ENCODE data around the gene FBXW11.
"Not testable (repeated sequence)": the region's sequence is repeated elsewhere in the genome, so short reads cannot be mapped to it uniquely, and the experiment has no call there.

FBXW11 gene

GRCh38 chr5:171951218-171951617 is 55.2 kb downstream of the FBXW11 start:
- no peak for DNase-seq

- no peak for DNase-seq
Observed at GRCh38 chr5:171946000-171946781, 60.2 kb downstream of the FBXW11 start.

GRCh38 chr5:171945476-171945875 is 61.0 kb downstream of the FBXW11 start:
- DNase-seq = no peak

- no peak for DNase-seq
Observed at GRCh38 chr5:171945066-171945465, 61.4 kb downstream of the FBXW11 start.

GRCh38 chr5:171942112-171942516 is 64.3 kb downstream of the FBXW11 start:
- not testable (repeated sequence) for DNase-seq

GRCh38 chr5:171941675-171942074 is 64.8 kb downstream of the FBXW11 start:
- DNase-seq = not testable (repeated sequence)

GRCh38 chr5:171941275-171941674 is 65.2 kb downstream of the FBXW11 start:
- not testable (repeated sequence) for DNase-seq

GRCh38 chr5:171939951-171940350 is 66.5 kb downstream of the FBXW11 start:
- DNase-seq = no peak

- no peak for DNase-seq
Observed at GRCh38 chr5:171938358-171938757, 68.1 kb downstream of the FBXW11 start.

GRCh38 chr5:171937351-171937750 is 69.1 kb downstream of the FBXW11 start:
- no peak for DNase-seq

- no peak for DNase-seq
Observed at GRCh38 chr5:171934586-171934985, 71.9 kb downstream of the FBXW11 start.

GRCh38 chr5:171931163-171931562 is 75.3 kb downstream of the FBXW11 start:
- no peak for DNase-seq

- no peak for DNase-seq
Observed at GRCh38 chr5:171927345-171927941, 79.0 kb downstream of the FBXW11 start.

GRCh38 chr5:171926311-171926710 is 80.1 kb downstream of the FBXW11 start:
- DNase-seq = no peak

- DNase-seq = no peak
Observed at GRCh38 chr5:171924493-171925122, 81.8 kb downstream of the FBXW11 start.

GRCh38 chr5:171920765-171921391 is 85.6 kb downstream of the FBXW11 start:
- DNase-seq = no peak

- not testable (repeated sequence) for DNase-seq
Observed at GRCh38 chr5:171915700-171916099, 90.7 kb downstream of the FBXW11 start.

GRCh38 chr5:171914726-171915338 is 91.6 kb downstream of the FBXW11 start:
- no peak for DNase-seq

GRCh38 chr5:171913987-171914273 is 92.5 kb downstream of the FBXW11 start:
- DNase-seq = no peak

- DNase-seq = no peak
Observed at GRCh38 chr5:171911152-171911551, 95.3 kb downstream of the FBXW11 start.

GRCh38 chr5:171908638-171909037 is 97.8 kb downstream of the FBXW11 start:
- no peak for DNase-seq

GRCh38 chr5:171907725-171908343 is 98.6 kb downstream of the FBXW11 start:
- peak in 1 of 2 experiments; percentile 1 for DNase-seq

Data from NCI-H187 (cell line).